CD4-positive, alpha-beta memory T cell (primary cell): ENCODE data around the gene GMDS. TPM values are rescaled to one million over a fixed set of nuclear protein-coding genes. Genes with fewer than 3 reads are reported as not detected.

Source experiments
- CTCF ChIA-PET: fragments of 350-600 bp; sonication (Branson Sonifier 250); formaldehyde crosslinking; loops from one replicate; lab custom pipeline; 2021; ENCODE audit warnings: inconsistent platforms; ENCODE audit not compliant: partially characterized antibody; lab: Charles Lee
- POLR2A ChIA-PET: fragments of 350-600 bp; sonication (Branson Sonifier 250); formaldehyde crosslinking; loops from one replicate; lab custom pipeline; 2021; ENCODE audit not compliant: partially characterized antibody; lab: Charles Lee
- DNase-seq, 5 donors: peaks; one replicate each; pipeline versions ENCODE4 v3.0.0 to v3.0.0-alpha.2; 2020 to 2022; ENCODE audit warnings: mixed read lengths in 1 of 5
- H3K27ac ChIP-seq: one replicate; pipeline ENCODE4 v1.7.0; 2013; ENCODE audit warnings: low read depth, low read length
- H3K27me3 ChIP-seq: 2 replicates; pipeline ENCODE4 v1.7.0; 2013; ENCODE audit warnings: mild to moderate bottlenecking, low read length, moderate library complexity; ENCODE audit not compliant: insufficient read depth
- H3K36me3 ChIP-seq: 2 replicates; pipeline ENCODE4 v1.7.0; 2013; ENCODE audit warnings: mild to moderate bottlenecking, low read length, moderate library complexity; ENCODE audit not compliant: insufficient read depth
- H3K4me1 ChIP-seq: 2 replicates; pipeline ENCODE4 v1.7.0; 2013; ENCODE audit warnings: mild to moderate bottlenecking, low read length, moderate library complexity; ENCODE audit not compliant: insufficient read depth
- H3K4me3 ChIP-seq, 2 donors: one replicate each; pipeline ENCODE4 v1.7.0; 2013; ENCODE audit warnings: low read length in 2 of 2, mild to moderate bottlenecking in 1 of 2
- H3K9me3 ChIP-seq, 2 donors: one replicate each; pipeline ENCODE4 v1.7.0; 2013; ENCODE audit warnings: low read length in 2 of 2, control low read depth in 1 of 2; ENCODE audit not compliant: control insufficient read depth in 1 of 2
- H3K27ac Mint-ChIP-seq, 7 donors: one replicate each; pipeline ENCODE4 v1.8.0; 2020 to 2021; ENCODE audit warnings: mixed read lengths in 7 of 7, mild to moderate bottlenecking in 6 of 7, inconsistent platforms in 3 of 7, moderate library complexity in 3 of 7
- H3K27me3 Mint-ChIP-seq, 2 donors: one replicate each; pipeline ENCODE4 v1.8.0; 2020 to 2021; ENCODE audit warnings: mixed read lengths in 2 of 2
- H3K36me3 Mint-ChIP-seq, 2 donors: one replicate each; pipeline ENCODE4 v1.8.0; 2020 to 2021; ENCODE audit warnings: mixed read lengths in 2 of 2, inconsistent platforms in 1 of 2, mild to moderate bottlenecking in 1 of 2
- H3K4me1 Mint-ChIP-seq, 4 donors: one replicate each; pipeline ENCODE4 v1.8.0; 2020 to 2021; ENCODE audit warnings: mixed read lengths in 4 of 4, mild to moderate bottlenecking in 1 of 4
- H3K4me3 Mint-ChIP-seq, 8 donors: one replicate each; pipeline ENCODE4 v1.8.0; 2020 to 2021; ENCODE audit warnings: mixed read lengths in 8 of 8, mild to moderate bottlenecking in 7 of 8, moderate library complexity in 6 of 8, inconsistent platforms in 3 of 8
- H3K9me3 Mint-ChIP-seq, 8 donors: one replicate each; pipeline ENCODE4 v1.8.0; 2020 to 2021; ENCODE audit warnings: mixed read lengths in 8 of 8, mild to moderate bottlenecking in 5 of 8, inconsistent platforms in 3 of 8, moderate library complexity in 1 of 8
- intact Hi-C: fragments of 100-400 bp; cut with micrococcal nuclease; formaldehyde crosslinking; loops from one replicate; pipeline ENCODE4 v1.15.1; 2023
- polyA plus RNA-seq, 2 donors: library from polyadenylated mRNA; unstranded; fragments of 300-500 nt; fragmentation: Illumina TruSeq; gene quantifications; one replicate each; pipeline ENCODE4 v1.2.3, GENCODE V29; 2021
- total RNA-seq, 2 experiments: library from RNA; stranded (reverse); gene quantifications; one replicate each; pipeline ENCODE4 v1.2.3, GENCODE V29; 2021

Gene GMDS
- total and polyA plus RNA-seq, 4 experiments from 2014 or later, result 12.1 to 24.0 (median 15.2) TPM

DNA sequence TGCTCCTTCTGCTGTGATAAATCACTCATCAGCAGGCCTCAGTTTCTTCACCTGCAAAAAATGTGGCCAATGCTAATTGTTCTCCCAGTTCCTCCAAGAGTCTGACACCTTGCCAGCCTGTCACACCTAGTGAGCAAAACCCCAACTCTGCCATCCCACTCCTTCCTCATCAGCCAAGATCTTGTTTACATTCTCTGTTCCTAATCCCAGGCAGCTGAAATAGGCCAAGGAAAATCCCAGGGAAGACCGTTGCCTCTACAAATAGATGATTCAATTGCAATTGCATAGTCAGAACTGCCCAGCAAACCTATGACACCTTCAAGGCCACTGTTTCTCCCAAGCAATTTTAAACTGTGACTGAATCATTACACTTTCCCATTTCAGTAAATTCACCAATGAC is 78.7 kb downstream of the GMDS start:
- Mint-ChIP-seq H3K27me3 (no peaks in the 10 kb centered on the region), H3K27ac (no peak overlapping the region), H3K36me3 (no peaks in the 10 kb centered on the region), H3K4me1 (peaks cover 19 to 23% (median 21%) of the 10 kb centered on the region in 4 donors), H3K9me3 (peaks cover 0 to 6% (median 0%) of the 10 kb centered on the region in 8 donors), H3K4me3 (no peak overlapping the region)
- no peaks in the 10 kb centered on the region for H3K9me3 ChIP-seq
- no peak overlapping the region for H3K27ac ChIP-seq
- no peak overlapping the region for H3K4me3 ChIP-seq
- H3K27me3 ChIP-seq, result no peaks in the 10 kb centered on the region
- H3K4me1 ChIP-seq, result peaks cover 7% of the 10 kb centered on the region
- intact Hi-C loops, result no loop called here
- DNase-seq, result no peak
- POLR2A ChIA-PET, result no interaction called here
- CTCF ChIA-PET, result no interaction called here
- H3K36me3 ChIP-seq, result no peaks in the 10 kb centered on the region

DNA sequence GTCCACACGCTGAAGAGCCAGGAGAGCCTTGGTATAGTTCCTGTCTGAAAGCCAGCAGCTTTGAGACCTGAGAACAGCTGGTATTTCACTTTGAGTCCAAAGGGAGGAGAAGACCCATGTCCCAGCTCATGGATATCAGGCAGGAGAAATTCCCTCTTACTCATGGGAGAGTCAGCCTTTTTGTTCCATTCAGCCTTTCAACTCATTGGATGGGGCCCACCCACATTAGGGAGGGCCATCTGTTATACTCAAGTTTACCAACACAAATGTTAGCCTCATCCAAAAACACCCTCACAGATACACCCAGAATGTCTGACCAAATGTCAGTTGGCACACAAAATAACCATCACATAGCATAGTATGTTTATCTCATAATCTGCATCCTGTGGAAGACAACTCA is 80.1 kb downstream of the GMDS start:
- Histone ChIP-seq H3K4me3 (no peak overlapping the region), H3K4me1 (peaks cover 10% of the 10 kb centered on the region), H3K27me3 (no peaks in the 10 kb centered on the region), H3K9me3 (no peaks in the 10 kb centered on the region), H3K27ac (no peak overlapping the region), H3K36me3 (no peaks in the 10 kb centered on the region)
- ChIA-PET POLR2A (no interaction called here), CTCF (no interaction called here)
- Mint-ChIP-seq H3K27me3 (no peaks in the 10 kb centered on the region), H3K9me3 (peaks cover 0 to 6% (median 0%) of the 10 kb centered on the region in 8 donors), H3K4me3 (no peak overlapping the region), H3K4me1 (peaks cover 20 to 30% (median 23%) of the 10 kb centered on the region in 4 donors), H3K36me3 (no peaks in the 10 kb centered on the region), H3K27ac (no peak overlapping the region)
- no peak for DNase-seq
- intact Hi-C loops, result no loop called here

DNA sequence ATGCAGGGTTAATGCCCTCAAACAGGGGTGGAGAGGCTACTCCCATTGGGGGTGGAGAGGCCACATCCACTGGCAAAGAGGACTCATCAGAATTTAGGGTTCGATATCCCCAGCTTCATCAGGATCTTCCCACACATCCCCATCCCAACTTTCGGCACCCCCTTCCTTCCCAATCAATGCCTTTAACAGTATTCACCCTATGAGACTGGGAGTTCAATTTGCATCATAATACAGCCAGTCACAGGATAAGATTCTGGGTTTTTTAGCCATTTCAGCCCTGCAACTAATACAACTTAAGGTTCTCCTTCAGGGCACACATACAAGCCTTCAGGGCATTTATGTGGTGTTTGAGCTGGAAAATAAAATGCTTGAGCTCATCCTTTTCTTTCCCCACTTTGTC is 80.9 kb downstream of the GMDS start:
- Histone ChIP-seq H3K4me1 (peaks cover 10% of the 10 kb centered on the region), H3K36me3 (no peaks in the 10 kb centered on the region), H3K27me3 (no peaks in the 10 kb centered on the region), H3K4me3 (no peak overlapping the region), H3K9me3 (no peaks in the 10 kb centered on the region), H3K27ac (no peak overlapping the region)
- no peak overlapping the region for H3K27ac Mint-ChIP-seq
- CTCF ChIA-PET, result no interaction called here
- H3K27me3 Mint-ChIP-seq, result no peaks in the 10 kb centered on the region
- H3K4me1 Mint-ChIP-seq, result peaks cover 20 to 30% (median 23%) of the 10 kb centered on the region in 4 donors
- intact Hi-C loops, result no loop called here
- no peak for DNase-seq
- peaks cover 0 to 6% (median 0%) of the 10 kb centered on the region in 8 donors for H3K9me3 Mint-ChIP-seq
- no peaks in the 10 kb centered on the region for H3K36me3 Mint-ChIP-seq
- POLR2A ChIA-PET, result no interaction called here
- H3K4me3 Mint-ChIP-seq, result no peak overlapping the region

DNA sequence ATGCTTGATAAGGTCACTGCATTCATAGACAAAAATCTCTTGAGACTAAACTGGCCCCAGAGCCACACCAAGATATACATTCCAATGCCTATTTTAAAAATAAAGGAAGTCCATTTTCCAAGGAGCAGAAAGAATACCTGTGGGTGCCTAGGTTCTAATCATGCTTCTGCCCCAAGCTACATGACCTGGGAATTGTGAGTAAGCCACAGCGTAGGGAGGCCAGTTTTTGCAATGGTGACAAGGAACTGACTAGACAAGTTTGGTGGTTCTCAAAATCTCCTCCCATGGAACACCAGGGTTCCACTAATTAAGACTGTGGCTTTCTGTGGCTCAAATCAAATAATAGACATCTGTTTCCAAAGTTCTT is 83.3 kb downstream of the GMDS start:
- Mint-ChIP-seq H3K9me3 (peaks cover 0 to 6% (median 0%) of the 10 kb centered on the region in 8 donors), H3K36me3 (no peaks in the 10 kb centered on the region), H3K27me3 (no peaks in the 10 kb centered on the region), H3K4me3 (no peak overlapping the region), H3K27ac (no peak overlapping the region), H3K4me1 (peaks cover 27 to 47% (median 36%) of the 10 kb centered on the region in 4 donors)
- Histone ChIP-seq H3K27ac (no peak overlapping the region), H3K4me3 (no peak overlapping the region), H3K9me3 (no peaks in the 10 kb centered on the region), H3K4me1 (peaks cover 16% of the 10 kb centered on the region), H3K36me3 (no peaks in the 10 kb centered on the region), H3K27me3 (no peaks in the 10 kb centered on the region)
- CTCF ChIA-PET, result interaction anchor here (0.7 kb wide), 1 partner anchor 471 kb away, joined by 3 read pairs; no protein-coding TSS in a partner anchor
- no peak for DNase-seq
- intact Hi-C loops, result no loop called here
- POLR2A ChIA-PET, result no interaction called here

DNA sequence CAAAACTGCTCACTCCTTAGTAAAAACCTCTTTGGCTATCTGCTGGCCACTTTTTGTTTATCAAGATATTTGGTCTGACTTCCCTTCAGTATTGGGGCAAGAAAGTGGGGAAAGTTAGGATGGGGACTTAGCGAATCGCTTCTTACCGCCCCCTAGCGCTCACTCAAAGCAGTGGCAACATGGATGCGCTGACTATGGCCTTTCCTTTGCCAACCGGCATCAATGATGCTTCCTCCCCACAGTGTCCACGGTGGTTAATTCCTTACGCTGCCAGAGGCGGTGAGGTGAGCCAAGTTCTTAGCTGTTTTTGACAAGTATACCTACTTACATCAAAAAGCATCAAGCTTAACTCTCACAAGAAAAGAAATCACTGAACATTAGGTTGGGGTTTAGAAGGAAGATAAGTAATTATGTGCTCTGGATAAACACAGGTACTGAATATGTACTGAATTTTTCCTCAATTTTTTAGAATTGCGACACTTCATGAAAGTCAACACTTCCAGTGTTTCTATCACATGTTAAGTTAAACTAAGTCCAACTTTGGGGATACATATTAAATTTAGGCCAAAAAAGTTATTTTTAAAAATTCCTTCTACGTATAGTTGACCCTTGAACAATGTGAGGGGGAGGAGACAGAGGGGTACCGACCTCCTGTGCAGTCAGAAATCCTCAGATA is 86.7 kb downstream of the GMDS start:
- Histone ChIP-seq H3K4me3 (no peak overlapping the region), H3K27ac (no peak overlapping the region), H3K36me3 (no peaks in the 10 kb centered on the region), H3K9me3 (no peaks in the 10 kb centered on the region), H3K27me3 (no peaks in the 10 kb centered on the region), H3K4me1 (peaks cover 16% of the 10 kb centered on the region)
- no peak overlapping the region for H3K27ac Mint-ChIP-seq
- H3K9me3 Mint-ChIP-seq, result no peaks in the 10 kb centered on the region
- ChIA-PET POLR2A (no interaction called here), CTCF (no interaction called here)
- intact Hi-C loops, result no loop called here
- H3K4me1 Mint-ChIP-seq, result peaks cover 23 to 44% (median 35%) of the 10 kb centered on the region in 4 donors
- H3K36me3 Mint-ChIP-seq, result no peaks in the 10 kb centered on the region
- no peaks in the 10 kb centered on the region for H3K27me3 Mint-ChIP-seq
- no peak overlapping the region for H3K4me3 Mint-ChIP-seq
- DNase-seq, result no peak

DNA sequence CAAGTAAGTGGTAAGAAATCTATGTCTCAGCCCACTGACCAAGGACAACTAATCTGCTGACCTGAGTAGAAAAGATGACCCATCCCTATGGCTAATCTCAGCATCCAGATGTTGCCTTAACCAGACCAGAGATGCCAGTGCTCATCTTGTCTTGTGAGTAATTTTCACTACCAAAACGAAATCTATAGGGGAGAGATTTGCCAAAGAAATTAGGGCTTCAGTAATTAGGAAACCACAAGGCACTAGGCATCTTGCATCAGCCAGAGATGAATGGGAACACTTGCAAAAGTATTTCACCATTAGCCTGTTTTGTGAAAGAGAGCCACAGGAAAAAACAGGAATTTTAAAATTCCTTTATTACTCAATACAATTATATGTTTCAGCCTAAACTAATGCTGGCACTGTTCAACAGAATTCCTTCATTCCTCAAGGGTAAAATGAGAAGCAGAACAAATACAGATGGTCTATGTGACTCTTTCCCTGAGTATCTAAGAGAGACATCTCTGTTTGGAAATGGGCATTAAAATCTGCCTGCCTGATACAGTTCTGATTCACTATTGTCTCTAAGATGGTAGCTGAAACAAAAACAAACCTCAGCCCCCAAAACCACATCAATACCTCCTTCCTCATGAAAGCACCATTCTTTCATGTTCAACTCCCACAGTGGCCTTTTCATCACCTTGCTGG is 87.8 kb downstream of the GMDS start:
- H3K27ac Mint-ChIP-seq, result no peak overlapping the region
- POLR2A ChIA-PET, result no interaction called here
- Histone ChIP-seq H3K36me3 (no peaks in the 10 kb centered on the region), H3K4me3 (no peak overlapping the region), H3K9me3 (no peaks in the 10 kb centered on the region), H3K27me3 (no peaks in the 10 kb centered on the region), H3K4me1 (peaks cover 16% of the 10 kb centered on the region), H3K27ac (no peak overlapping the region)
- H3K9me3 Mint-ChIP-seq, result no peaks in the 10 kb centered on the region
- DNase-seq, result peak in 2 of 5 donors; percentile 7 to 10
- intact Hi-C loops, result no loop called here
- H3K4me3 Mint-ChIP-seq, result no peak overlapping the region
- H3K4me1 Mint-ChIP-seq, result peaks cover 16 to 35% (median 26%) of the 10 kb centered on the region in 4 donors
- CTCF ChIA-PET, result no interaction called here
- H3K27me3 Mint-ChIP-seq, result no peaks in the 10 kb centered on the region
- no peaks in the 10 kb centered on the region for H3K36me3 Mint-ChIP-seq

DNA sequence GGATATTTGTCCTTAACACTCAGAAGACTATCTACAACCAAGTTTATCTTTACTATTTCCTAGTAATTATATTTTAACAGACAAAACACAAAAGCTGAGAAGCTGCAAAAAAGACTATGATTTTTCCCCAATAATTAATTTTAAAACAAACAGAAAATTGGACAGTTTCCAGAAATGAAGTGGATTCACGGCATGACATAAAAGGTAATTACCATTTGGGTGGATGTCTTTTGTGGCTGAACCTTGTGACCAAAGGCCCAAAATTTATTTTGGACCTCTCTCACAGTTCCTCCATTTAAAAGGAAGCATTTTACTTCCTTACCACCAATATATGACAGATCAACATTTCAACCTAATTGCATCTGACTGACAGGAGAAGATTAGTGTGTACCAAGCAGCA is 90.2 kb downstream of the GMDS start:
- Mint-ChIP-seq H3K27me3 (no peaks in the 10 kb centered on the region), H3K9me3 (no peaks in the 10 kb centered on the region), H3K4me3 (no peak overlapping the region), H3K4me1 (peaks cover 9 to 19% (median 15%) of the 10 kb centered on the region in 4 donors), H3K27ac (no peak overlapping the region), H3K36me3 (no peaks in the 10 kb centered on the region)
- H3K27me3 ChIP-seq, result no peaks in the 10 kb centered on the region
- H3K36me3 ChIP-seq, result no peaks in the 10 kb centered on the region
- intact Hi-C loops, result no loop called here
- H3K9me3 ChIP-seq, result no peaks in the 10 kb centered on the region
- no peak for DNase-seq
- H3K4me3 ChIP-seq, result no peak overlapping the region
- CTCF ChIA-PET, result no interaction called here
- POLR2A ChIA-PET, result no interaction called here
- no peak overlapping the region for H3K27ac ChIP-seq
- peaks cover 6% of the 10 kb centered on the region for H3K4me1 ChIP-seq
